HCT116 (cell line): ENCODE data around the gene SMCR8. TPM values are rescaled to one million over a fixed set of nuclear protein-coding genes. Genes with fewer than 3 reads are reported as not detected.

Experiments used
- ATAC-seq: fragments of 200-7000 bp; cut with Tn5 transposase; 2 replicates; pipeline ENCODE4 v1.9.1; 2020; ENCODE audit warnings: mild to moderate bottlenecking, moderate library complexity
- BruUV-seq: library from RNA; stranded (reverse); fragments of 400-500 nt; replicated peaks from 2 replicates; lab custom pipeline; 2021; lab: Mats Ljungman, UMichigan
- CTCF ChIA-PET: fragments of 300-600 bp; sonication (Branson Sonifier 250); formaldehyde crosslinking; loops from one replicate; lab custom pipeline; 2021; ENCODE audit warnings: antibody characterized with exemption; lab: Charles Lee
- POLR2A ChIA-PET: fragments of 300-600, 350-600 bp; sonication (Branson Sonifier 250); formaldehyde crosslinking; loops from one replicate; lab custom pipeline; 2021; ENCODE audit warnings: antibody characterized with exemption; lab: Charles Lee
- RAD21 ChIA-PET, 2 experiments: fragments of 300-600 bp; sonication (Branson Sonifier 250); formaldehyde crosslinking; loops; one replicate each; lab custom pipeline; 2023; ENCODE audit warnings: low total read pairs in 2 of 2; ENCODE audit not compliant: uncharacterized antibody in 2 of 2, unreplicated experiment in 2 of 2, low non-redundant PET in 1 of 2; lab: Charles Lee
- DNase-seq: peaks from one replicate; pipeline ENCODE4 v3.0.0-alpha.2; 2010; ENCODE audit warnings: low read depth, low spot score
- H2AFZ ChIP-seq: fragments of 200-600 bp; shearing (Covaris generic), sonication (generic); 2 replicates; pipeline ENCODE4 v1.6.1; 2017; ENCODE audit warnings: low read depth, mixed run types, mixed read lengths, antibody characterized with exemption, low read length; ENCODE audit not compliant: poor library complexity, severe bottlenecking
- H3K27ac ChIP-seq: 2 replicates; pipeline ENCODE4 v1.5.1; 2012; ENCODE audit warnings: low read depth, low read length
- H3K27me3 ChIP-seq: fragments of 200-600 bp; sonication (generic); 2 replicates; pipeline ENCODE4 v1.6.1; 2016; ENCODE audit warnings: mixed run types, low read length, mixed read lengths; ENCODE audit not compliant: insufficient read depth
- H3K36me3 ChIP-seq, 2 experiments: fragments of 200-500 bp in 1 of 2; fragments of 200-600 bp in 1 of 2; sonication (Bioruptor generic) in 1 of 2; sonication (generic) in 1 of 2; 2 replicates each; pipeline versions ENCODE4 v1.5.1 to v1.6.1; 2014 to 2016; ENCODE audit warnings: low read length in 2 of 2, inconsistent platforms in 1 of 2, mixed read lengths in 1 of 2, mixed run types in 1 of 2; ENCODE audit not compliant: insufficient read depth in 2 of 2, control insufficient read depth in 1 of 2
- H3K4me1 ChIP-seq, 2 experiments: fragments of 200-600 bp in 1 of 2; sonication (generic) in 1 of 2; 2 replicates each; pipeline versions ENCODE4 v1.5.1 to v1.6.1; 2012 to 2017; ENCODE audit warnings: low read length in 2 of 2, inconsistent platforms in 1 of 2, mild to moderate bottlenecking in 1 of 2, mixed read lengths in 1 of 2, mixed run types in 1 of 2, moderate library complexity in 1 of 2; ENCODE audit not compliant: insufficient read depth in 2 of 2, control insufficient read depth in 1 of 2
- H3K4me2 ChIP-seq: fragments of 200-600 bp; sonication (generic); 2 replicates; pipeline ENCODE4 v1.6.1; 2017; ENCODE audit warnings: mixed run types, low read length, mixed read lengths
- H3K4me3 ChIP-seq, 2 experiments: fragments of 200-600 bp in 1 of 2; sonication (generic) in 1 of 2; replicated peaks in 1 of 2; 2 replicates each; pipeline ENCODE4 v1.5.1; 2011 to 2016; ENCODE audit warnings: low read length in 2 of 2, control low read depth in 1 of 2, low read depth in 1 of 2, mild to moderate bottlenecking in 1 of 2, mixed read lengths in 1 of 2, mixed run types in 1 of 2
- H3K79me2 ChIP-seq: fragments of 200-600 bp; sonication (generic); 2 replicates; pipeline ENCODE4 v1.6.1; 2017; ENCODE audit warnings: mild to moderate bottlenecking, mixed run types, low read length, moderate library complexity, mixed read lengths; ENCODE audit not compliant: insufficient read depth
- H3K9ac ChIP-seq: fragments of 200-600 bp; sonication (generic); 2 replicates; pipeline ENCODE4 v1.6.1; 2016; ENCODE audit warnings: low read length, mixed read lengths
- H3K9me2 ChIP-seq: fragments of 200-600 bp; sonication (generic), shearing (Covaris generic); 2 replicates; pipeline ENCODE4 v1.6.1; 2017; ENCODE audit warnings: mixed run types, mild to moderate bottlenecking, moderate library complexity; ENCODE audit not compliant: insufficient read depth
- H3K9me3 ChIP-seq, 2 experiments: fragments of 200-500 bp in 1 of 2; fragments of 200-600 bp in 1 of 2; sonication (Bioruptor generic) in 1 of 2; sonication (generic) in 1 of 2; 2 replicates each; pipeline ENCODE4 v1.6.1; 2014 to 2017; ENCODE audit warnings: low read length in 2 of 2, mixed read lengths in 2 of 2, inconsistent platforms in 1 of 2, low read depth in 1 of 2, mild to moderate bottlenecking in 1 of 2, mixed run types in 1 of 2, moderate library complexity in 1 of 2; ENCODE audit not compliant: control insufficient read depth in 1 of 2, insufficient read depth in 1 of 2
- H4K20me1 ChIP-seq: fragments of 200-600 bp; sonication (generic), shearing (Covaris generic); 2 replicates; pipeline ENCODE4 v1.6.1; 2017; ENCODE audit warnings: mixed run types, mild to moderate bottlenecking, moderate library complexity; ENCODE audit not compliant: insufficient read depth
- CBX3 ChIP-seq: IDR thresholded peaks from 2 replicates; pipeline ENCODE4 v1.6.1; 2012; ENCODE audit warnings: low read depth
- CEBPB ChIP-seq: IDR thresholded peaks from 2 replicates; pipeline ENCODE4 v1.6.1; 2012; ENCODE audit warnings: low read depth
- EZH2phosphoT487 ChIP-seq: fragments of 200-600 bp; IDR thresholded peaks from 2 replicates; pipeline ENCODE4 v1.6.1; 2018; ENCODE audit warnings: antibody characterized with exemption, borderline replicate concordance
- FOSL1 ChIP-seq: IDR thresholded peaks from 2 replicates; pipeline ENCODE4 v1.6.1; 2012; ENCODE audit warnings: low read depth
- JUND ChIP-seq: IDR thresholded peaks from 2 replicates; pipeline ENCODE4 v1.6.1; 2012
- MAX ChIP-seq: IDR thresholded peaks from 2 replicates; pipeline ENCODE4 v1.6.1; 2012
- POLR2A ChIP-seq: IDR thresholded peaks from 2 replicates; pipeline ENCODE4 v1.7.0; 2011; ENCODE audit warnings: borderline replicate concordance; ENCODE audit not compliant: insufficient read depth, insufficient read length; ENCODE audit errors: extremely low read depth
- SIN3A ChIP-seq: IDR thresholded peaks from 2 replicates; pipeline ENCODE4 v1.6.1; 2012; ENCODE audit warnings: low read depth
- SP1 ChIP-seq: IDR thresholded peaks from 2 replicates; pipeline ENCODE4 v1.6.1; 2012; ENCODE audit warnings: low read depth
- TCF7L2 ChIP-seq: IDR thresholded peaks from 2 replicates; pipeline ENCODE4 v1.7.0; 2011; ENCODE audit warnings: borderline replicate concordance, inconsistent platforms; ENCODE audit not compliant: insufficient read depth, insufficient read length; ENCODE audit errors: extremely low read depth
- YY1 ChIP-seq: IDR thresholded peaks from 2 replicates; pipeline ENCODE4 v1.6.1; 2011; ENCODE audit warnings: low read length, low read depth, moderate library complexity, mild to moderate bottlenecking; ENCODE audit not compliant: insufficient replicate concordance; ENCODE audit errors: extremely low read depth
- ZBTB33 ChIP-seq: IDR thresholded peaks from 2 replicates; pipeline ENCODE4 v1.6.1; 2011; ENCODE audit warnings: mild to moderate bottlenecking, low read length, moderate library complexity; ENCODE audit not compliant: insufficient replicate concordance; ENCODE audit errors: extremely low read depth
- ZFX ChIP-seq: fragments of 450-650 bp; IDR thresholded peaks from 2 replicates; pipeline ENCODE4 v1.6.1; 2017
- ZNF274 ChIP-seq: fragments of 200-500 bp; sonication (Bioruptor generic); IDR thresholded peaks from 2 replicates; pipeline ENCODE4 v1.6.1; 2014; ENCODE audit warnings: mild to moderate bottlenecking, low read depth, low read length, inconsistent platforms
- intact Hi-C: fragments of 100-400 bp; cut with micrococcal nuclease; formaldehyde crosslinking; loops from 2 replicates; pipeline ENCODE4 v1.10.0; 2022
- total RNA-seq: library from RNA; stranded (reverse); gene quantifications from one replicate; pipeline ENCODE4 v1.2.1, GENCODE V29; 2021; ENCODE audit not compliant: unreplicated experiment
- TF ChIP-seq, protein P1 (sequence below): IDR thresholded peaks from 2 replicates; pipeline ENCODE4 v1.6.1; 2012
- TF ChIP-seq, protein P2 (sequence below): IDR thresholded peaks from 2 replicates; pipeline ENCODE4 v1.6.1; 2012; ENCODE audit warnings: low read depth
- TF ChIP-seq, protein P3 (sequence below), 3 experiments: fragments of 200-600 bp in 1 of 3; sonication (generic) in 1 of 3; IDR thresholded peaks in 2 of 3; conservative IDR thresholded peaks in 1 of 3; 2 replicates each; pipeline ENCODE4 v1.5.1; 2012 to 2017; ENCODE audit warnings: low read depth in 2 of 3, low read length in 2 of 3, antibody characterized with exemption in 1 of 3, borderline replicate concordance in 1 of 3, control low read depth in 1 of 3, mild to moderate bottlenecking in 1 of 3, mixed read lengths in 1 of 3, mixed run types in 1 of 3, moderate library complexity in 1 of 3; ENCODE audit not compliant: insufficient read depth in 1 of 3

Gene SMCR8
- total RNA-seq, 1 experiment from 2014 or later = 12.7 TPM

DNA sequence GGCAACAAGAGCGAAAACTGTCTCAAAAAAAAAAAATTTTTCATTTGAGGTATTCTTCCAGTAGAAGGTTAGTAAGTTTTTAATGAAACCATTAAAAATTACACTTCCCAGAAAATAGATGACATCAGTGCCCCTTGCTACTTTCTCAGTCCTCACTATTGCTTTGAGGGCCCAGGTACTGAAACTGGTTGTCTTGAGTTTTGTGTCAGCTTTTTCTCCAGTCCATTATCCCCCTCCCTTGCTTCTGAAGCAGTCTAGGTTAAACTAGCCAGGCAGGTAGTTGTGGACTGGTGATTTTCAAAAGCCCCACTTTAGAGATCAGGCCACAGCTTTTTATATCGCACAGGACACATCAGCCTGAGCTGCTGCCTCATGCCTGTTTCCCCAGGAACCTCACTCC, 10.9 kb downstream of the SMCR8 start (continued):
- TF ChIP-seq CEBPB (no peak), TCF7L2 (no peak), ZFX (no peak), FOSL1 (no peak), YY1 (no peak), POLR2A (no peak)
- TF ChIP-seq, protein P1, sequence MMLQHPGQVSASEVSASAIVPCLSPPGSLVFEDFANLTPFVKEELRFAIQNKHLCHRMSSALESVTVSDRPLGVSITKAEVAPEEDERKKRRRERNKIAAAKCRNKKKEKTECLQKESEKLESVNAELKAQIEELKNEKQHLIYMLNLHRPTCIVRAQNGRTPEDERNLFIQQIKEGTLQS = no peak

DNA sequence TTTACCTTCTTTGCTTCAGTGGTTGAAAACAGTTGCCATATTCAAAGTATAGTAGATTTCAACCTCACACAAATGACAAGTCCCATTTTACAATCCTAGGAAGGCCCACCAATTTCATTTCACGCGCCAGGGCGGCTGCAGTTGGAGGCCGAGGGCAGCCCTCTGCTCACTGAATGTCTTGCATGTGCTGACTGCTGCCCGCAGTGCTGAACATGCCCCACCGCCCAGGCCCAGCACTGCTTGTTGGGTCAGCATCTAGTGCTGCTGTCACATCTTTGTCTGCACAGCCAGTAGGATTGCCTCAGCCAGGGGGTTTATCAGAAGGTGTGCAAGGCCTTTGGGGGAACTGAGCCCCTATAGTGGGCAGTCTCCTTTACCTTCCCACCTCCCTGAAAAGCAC, 11.5 kb downstream of the SMCR8 start:
- no TSS peak for BruUV-seq
- H3K79me2 ChIP-seq = no peaks in the 10 kb centered on the region
- no peak overlapping the region for H2AFZ ChIP-seq
- ChIA-PET RAD21 (no interaction called here), POLR2A (no interaction called here), CTCF (no interaction called here)
- no peaks in the 10 kb centered on the region for H3K4me1 ChIP-seq
- no peak overlapping the region for H3K4me2 ChIP-seq
- H3K9ac ChIP-seq = no peak overlapping the region
- no peaks in the 10 kb centered on the region for H4K20me1 ChIP-seq
- H3K9me3 ChIP-seq = no peaks in the 10 kb centered on the region
- no peak for ATAC-seq
- peaks cover 8 to 16% of the 10 kb centered on the region in 2 experiments; a peak in 3 of 4 replicates for H3K36me3 ChIP-seq
- H3K9me2 ChIP-seq = no peaks in the 10 kb centered on the region
- no peaks in the 10 kb centered on the region for H3K27me3 ChIP-seq
- H3K27ac ChIP-seq = no peak overlapping the region
- no peak overlapping the region for H3K4me3 ChIP-seq
- intact Hi-C loops = no loop called here
- DNase-seq = no peak
- TF ChIP-seq, protein P2, sequence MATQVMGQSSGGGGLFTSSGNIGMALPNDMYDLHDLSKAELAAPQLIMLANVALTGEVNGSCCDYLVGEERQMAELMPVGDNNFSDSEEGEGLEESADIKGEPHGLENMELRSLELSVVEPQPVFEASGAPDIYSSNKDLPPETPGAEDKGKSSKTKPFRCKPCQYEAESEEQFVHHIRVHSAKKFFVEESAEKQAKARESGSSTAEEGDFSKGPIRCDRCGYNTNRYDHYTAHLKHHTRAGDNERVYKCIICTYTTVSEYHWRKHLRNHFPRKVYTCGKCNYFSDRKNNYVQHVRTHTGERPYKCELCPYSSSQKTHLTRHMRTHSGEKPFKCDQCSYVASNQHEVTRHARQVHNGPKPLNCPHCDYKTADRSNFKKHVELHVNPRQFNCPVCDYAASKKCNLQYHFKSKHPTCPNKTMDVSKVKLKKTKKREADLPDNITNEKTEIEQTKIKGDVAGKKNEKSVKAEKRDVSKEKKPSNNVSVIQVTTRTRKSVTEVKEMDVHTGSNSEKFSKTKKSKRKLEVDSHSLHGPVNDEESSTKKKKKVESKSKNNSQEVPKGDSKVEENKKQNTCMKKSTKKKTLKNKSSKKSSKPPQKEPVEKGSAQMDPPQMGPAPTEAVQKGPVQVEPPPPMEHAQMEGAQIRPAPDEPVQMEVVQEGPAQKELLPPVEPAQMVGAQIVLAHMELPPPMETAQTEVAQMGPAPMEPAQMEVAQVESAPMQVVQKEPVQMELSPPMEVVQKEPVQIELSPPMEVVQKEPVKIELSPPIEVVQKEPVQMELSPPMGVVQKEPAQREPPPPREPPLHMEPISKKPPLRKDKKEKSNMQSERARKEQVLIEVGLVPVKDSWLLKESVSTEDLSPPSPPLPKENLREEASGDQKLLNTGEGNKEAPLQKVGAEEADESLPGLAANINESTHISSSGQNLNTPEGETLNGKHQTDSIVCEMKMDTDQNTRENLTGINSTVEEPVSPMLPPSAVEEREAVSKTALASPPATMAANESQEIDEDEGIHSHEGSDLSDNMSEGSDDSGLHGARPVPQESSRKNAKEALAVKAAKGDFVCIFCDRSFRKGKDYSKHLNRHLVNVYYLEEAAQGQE = no peak
- TF ChIP-seq, protein P3, sequence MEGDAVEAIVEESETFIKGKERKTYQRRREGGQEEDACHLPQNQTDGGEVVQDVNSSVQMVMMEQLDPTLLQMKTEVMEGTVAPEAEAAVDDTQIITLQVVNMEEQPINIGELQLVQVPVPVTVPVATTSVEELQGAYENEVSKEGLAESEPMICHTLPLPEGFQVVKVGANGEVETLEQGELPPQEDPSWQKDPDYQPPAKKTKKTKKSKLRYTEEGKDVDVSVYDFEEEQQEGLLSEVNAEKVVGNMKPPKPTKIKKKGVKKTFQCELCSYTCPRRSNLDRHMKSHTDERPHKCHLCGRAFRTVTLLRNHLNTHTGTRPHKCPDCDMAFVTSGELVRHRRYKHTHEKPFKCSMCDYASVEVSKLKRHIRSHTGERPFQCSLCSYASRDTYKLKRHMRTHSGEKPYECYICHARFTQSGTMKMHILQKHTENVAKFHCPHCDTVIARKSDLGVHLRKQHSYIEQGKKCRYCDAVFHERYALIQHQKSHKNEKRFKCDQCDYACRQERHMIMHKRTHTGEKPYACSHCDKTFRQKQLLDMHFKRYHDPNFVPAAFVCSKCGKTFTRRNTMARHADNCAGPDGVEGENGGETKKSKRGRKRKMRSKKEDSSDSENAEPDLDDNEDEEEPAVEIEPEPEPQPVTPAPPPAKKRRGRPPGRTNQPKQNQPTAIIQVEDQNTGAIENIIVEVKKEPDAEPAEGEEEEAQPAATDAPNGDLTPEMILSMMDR (IDR thresholded peaks at IDR 0.05 in 2 of 3, conservative IDR thresholded peaks at IDR 0.05 in 1 of 3; ENCODE audit: borderline replicate concordance in 1 of 3, insufficient read depth in 1 of 3, low read depth in 2 of 3, low read length in 2 of 3) = no peak
- TF ChIP-seq MAX (no peak), TCF7L2 (no peak), EZH2phosphoT487 (no peak), JUND (no peak), CBX3 (no peak), YY1 (no peak), SIN3A (no peak), SP1 (no peak), ZNF274 (no peak), CEBPB (no peak), ZBTB33 (no peak)
- TF ChIP-seq, protein P1 = no peak
